Activated CD4-positive, CD25-positive, alpha-beta regulatory T cell treated with anti-CD3 and anti-CD28 coated beads, Interleukin-2, amount 50 U/mL, for 24 hours (primary cell): Measurements from ENCODE around the gene THBS1.

Source experiments
- ATAC-seq, 2 donors: fragments of 150-1000 bp; cut with Tn5 transposase; one replicate each; pipeline ENCODE4 v1.10.0; 2021; ENCODE audit warnings: mild to moderate bottlenecking in 1 of 2, moderate library complexity in 1 of 2

Gene THBS1

DNA sequence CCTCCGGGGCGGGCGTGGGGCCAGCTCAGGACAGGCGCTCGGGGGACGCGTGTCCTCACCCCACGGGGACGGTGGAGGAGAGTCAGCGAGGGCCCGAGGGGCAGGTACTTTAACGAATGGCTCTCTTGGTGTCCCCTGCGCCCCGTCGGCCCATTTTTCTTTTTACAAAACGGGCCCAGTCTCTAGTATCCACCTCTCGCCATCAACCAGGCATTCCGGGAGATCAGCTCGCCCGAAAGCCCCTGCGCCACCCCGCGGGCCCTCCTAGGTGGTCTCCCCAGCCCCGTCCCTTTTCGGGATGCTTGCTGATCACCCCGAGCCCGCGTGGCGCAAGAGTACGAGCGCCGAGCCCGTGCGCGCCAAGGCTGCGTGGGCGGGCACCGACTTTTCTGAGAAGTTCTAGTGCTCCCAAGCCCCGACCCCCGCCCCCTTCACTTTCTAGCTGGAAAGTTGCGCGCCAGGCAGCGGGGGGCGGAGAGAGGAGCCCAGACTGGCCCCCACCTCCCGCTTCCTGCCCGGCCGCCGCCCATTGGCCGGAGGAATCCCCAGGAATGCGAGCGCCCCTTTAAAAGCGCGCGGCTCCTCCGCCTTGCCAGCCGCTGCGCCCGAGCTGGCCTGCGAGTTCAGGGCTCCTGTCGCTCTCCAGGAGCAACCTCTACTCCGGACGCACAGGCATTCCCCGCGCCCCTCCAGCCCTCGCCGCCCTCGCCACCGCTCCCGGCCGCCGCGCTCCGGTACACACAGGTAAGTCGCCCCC, at the start of gene THBS1:
THBS1 (plus strand) TSS at position 595 of the 757 bp plus-strand sequence. CDS start 779 bp downstream, outside the sequence.
- peak; percentile 8 to 22 for ATAC-seq

DNA sequence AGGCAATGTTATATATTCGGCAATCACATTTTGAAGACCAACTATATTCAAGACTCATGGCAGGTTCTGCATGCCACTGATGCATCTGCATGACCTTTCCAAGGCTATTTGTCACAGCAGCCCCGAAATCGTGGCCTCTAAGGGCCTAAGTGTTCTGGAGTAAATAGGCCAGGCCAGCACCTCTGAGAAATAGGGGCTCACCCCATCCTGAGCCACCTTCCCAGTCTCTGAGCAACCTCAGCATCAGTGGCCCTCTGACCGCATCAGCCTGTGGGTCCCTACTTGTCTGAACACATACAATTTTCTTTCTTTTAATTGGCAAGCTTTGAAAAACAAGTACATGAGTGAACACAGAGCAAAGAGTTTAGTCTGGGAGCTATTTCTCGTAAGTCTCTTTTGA, 45.9 kb upstream of the THBS1 start:
- ATAC-seq = no peak

DNA sequence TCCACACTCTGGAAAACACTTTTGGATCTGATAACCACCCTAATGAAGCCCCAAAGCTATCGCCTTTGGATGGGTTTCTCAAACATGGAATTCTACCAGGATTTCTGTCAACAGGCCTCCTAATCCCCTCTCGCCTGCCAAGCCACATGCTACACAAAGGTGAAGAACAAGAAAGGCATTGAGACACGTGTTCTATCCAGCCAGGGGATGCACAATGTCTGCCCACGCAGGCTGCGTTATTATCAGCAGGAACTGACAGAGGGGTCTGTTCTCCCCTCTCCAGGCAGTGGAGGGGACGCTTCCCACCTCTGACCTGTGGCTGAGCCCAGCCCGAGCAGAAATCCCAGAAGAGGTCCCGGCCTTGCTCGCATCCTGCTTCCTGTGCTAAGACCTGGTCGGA, 45.4 kb upstream of the THBS1 start:
- no peak for ATAC-seq

DNA sequence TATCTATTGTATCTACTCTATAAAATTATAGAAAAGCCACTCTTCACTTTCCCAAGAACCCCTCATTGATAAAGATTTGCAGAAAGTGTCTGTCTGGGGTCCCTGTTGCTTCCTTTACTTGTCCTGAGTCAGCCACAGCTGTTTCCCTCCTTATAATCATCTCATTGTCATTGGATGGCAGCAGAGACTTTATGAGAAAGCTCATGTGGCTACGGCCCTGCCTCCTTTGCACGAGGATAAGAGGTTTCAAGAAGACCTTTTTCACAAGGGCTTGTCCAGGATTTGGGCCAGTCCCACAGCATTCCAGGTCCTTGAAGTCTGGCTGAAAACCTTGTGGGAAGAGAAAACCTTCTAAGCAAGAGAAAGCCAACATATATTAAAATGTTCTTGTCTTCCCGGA, 41.9 kb upstream of the THBS1 start:
- ATAC-seq = no peak

DNA sequence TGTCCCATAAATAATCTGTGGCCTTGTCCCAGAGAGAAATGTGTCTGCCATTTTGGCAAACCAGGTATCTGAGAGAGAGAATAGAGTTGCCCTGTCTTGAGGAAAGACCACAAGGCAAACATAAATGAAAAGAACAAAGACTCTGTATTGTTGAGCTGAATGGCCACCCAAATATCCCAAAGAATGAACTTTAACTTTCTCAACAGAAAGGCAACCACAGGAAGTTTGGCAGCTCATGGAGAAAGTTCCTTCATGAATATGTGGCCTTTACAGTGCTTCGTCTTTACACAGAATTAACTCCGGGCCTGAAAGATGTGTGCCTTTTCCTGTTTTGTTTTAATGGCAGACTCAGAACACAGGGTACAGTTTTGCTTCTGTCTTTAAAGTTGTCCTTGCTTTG, 41.4 kb upstream of the THBS1 start:
- ATAC-seq = no peak

DNA sequence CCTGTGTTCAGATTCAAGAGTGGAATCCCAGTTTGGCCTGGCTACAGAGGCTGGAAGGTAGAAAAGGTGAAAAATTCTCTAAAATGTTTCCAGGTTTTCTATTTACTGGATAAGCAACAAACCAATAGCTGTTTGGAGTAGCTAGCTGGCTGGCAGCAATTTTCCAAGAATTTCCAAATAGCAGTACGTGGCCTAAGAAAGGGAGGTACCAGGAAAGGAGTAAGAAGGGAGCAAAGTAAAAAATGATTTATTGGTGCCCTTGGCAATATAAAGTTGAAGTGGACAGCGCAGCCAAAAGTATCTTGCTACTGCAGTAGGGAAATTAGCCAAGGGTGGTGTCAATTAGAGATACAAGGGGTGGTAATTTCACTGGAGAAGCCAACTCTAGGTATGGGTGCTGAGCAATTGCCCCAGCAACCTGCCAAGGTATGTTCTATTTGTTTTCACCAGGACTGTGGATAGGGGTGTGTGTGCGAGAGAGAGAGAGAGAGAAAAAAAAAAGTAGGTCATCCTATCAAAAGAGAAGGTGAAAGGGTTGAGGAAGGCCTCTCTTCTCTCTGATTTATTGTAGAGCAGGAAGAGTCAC, 40.8 kb upstream of the THBS1 start:
- no peak for ATAC-seq

DNA sequence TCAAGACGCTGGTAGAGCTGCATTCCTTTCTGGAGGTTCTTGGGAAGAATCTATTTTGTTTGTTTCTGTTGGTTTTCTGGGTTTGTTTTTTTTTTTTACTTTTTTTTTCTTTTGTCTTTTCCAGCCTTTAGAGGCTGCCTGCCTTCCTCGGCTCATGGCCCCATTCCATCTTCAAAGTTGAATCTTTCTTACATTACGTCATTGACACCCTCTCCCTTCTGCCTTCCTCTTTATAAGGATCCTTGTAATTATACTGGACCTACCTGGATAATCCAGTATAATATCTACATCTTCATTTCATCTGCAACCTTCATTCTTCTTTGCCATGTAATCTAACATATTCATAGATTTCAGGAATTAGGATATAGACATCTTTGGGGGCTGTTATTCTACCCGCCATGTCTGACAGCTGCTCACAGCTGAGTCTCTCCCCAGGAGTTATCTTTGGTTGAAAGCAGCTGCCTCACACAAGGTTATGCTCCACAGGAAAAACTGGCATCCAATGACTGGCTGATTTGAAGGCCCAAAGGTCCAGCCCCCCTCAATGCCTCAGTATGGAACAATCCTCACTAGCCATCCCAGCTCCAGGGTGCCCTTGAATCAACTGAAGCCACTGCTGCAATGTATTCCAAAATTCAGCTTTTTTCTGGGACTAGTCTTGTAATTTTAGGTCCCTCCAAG, 38.4 kb upstream of the THBS1 start:
- no peak for ATAC-seq

DNA sequence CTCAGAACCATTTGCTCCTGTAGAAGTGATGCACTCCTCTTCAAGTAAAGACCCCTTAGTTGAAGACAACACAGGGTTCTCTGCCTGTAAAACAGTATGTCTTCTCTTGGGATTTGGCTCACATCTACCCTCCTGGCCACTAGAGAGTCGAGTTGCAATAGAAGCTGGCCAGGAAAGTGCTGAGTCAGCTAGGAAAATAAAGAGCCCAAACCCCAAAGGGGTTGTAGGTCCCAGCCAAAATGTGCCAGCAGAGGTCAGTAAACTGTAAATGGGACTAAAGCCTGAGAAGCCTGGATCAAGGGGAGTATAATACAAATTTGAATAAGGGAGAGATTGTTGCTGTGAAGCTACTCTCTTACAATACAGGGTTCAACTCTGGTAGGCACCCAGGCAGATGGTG, 37.2 kb upstream of the THBS1 start:
- ATAC-seq = no peak

DNA sequence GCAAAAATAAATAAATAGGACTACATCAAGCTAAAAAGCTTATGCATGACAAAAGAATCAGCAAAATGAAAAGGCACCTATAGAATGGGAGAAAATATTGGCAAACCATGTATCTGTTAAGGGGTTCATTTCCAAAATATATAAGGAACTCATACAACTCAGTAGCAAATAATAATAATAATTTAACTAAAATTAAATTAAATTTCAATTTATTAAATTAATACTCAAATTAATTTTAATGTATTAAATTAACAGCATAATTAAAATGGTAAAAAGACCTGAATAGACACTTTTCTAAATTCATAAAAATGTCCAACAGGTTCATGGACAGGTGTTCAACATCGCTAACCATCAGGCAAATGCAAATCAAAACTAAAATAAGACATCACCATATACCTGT, 34.0 kb upstream of the THBS1 start:
- no peak for ATAC-seq

DNA sequence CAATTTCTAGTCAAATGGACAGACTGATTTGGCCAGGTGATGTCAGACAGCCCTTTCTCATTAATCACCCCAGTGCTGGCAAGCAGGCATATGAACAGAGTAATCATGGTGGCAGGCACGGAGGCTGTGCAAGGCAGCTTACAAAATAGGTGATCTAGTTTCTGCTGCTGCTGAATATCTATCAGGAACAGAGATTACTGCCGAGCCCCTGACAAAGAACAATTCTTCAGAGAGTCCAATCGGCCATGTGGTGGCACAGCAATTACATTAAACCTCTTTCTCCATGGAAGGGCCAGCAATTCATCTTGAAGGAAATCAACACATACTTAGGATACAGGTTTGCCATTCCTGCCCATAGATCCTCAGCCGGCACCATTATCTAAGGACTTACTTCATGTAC, 32.3 kb upstream of the THBS1 start:
- ATAC-seq = no peak

DNA sequence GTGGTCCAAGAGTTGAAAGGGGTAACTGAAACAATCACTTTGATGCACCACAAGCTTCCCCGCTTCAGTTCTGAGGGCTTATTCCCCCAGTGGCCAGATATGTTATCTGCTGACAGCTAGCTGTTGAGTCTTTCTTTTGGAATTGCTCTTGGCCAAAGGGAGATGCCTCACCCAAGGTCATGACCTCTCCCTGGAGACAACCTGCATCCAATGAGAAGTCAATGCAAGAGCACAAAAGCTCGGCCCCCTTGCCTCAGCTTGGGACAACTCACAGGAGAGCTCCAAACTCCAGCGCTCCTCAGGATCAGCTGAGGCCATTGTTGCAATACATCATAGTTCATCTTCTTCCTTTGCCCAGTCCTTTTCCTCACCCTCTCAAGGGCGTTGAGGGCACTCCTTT, 31.0 kb upstream of the THBS1 start:
- no peak for ATAC-seq

DNA sequence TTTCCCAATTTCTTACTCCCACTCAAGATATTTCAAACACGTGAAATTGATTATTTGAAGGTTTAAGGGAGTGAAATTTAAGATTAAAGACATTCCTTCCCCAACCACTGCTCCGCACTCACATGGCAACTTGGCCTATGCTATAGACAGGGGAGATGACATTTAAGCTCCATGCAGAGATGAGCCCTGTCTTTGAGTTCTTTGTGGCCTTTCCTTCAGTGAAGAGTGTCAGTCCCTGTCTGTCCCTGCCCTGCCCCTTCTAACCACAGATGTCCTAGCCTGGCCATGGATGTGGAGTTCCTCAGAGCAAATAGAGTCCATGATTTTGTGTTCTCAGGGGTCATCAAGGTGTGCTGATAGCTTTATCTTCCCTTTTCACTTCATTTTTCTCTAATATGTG, 29.4 kb upstream of the THBS1 start:
- no peak for ATAC-seq

DNA sequence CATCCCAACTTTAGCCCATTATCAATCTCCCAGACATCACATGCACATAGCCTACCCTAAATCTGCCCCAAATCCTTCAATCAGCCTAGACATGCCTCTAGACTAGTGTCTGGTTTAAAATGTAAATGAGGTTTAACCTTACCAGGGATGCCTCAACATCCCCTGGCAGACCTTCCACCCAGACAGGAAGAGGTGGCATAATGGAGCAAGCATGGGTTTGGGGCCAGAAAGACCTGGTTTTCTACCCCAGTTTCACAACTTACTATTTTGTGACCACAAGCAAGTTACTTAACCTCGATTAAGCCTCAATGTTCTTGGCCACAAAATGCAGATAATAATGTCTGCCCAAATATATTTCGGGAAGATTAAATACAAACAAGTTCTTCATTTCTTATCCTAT, 28.3 kb upstream of the THBS1 start:
- no peak for ATAC-seq

DNA sequence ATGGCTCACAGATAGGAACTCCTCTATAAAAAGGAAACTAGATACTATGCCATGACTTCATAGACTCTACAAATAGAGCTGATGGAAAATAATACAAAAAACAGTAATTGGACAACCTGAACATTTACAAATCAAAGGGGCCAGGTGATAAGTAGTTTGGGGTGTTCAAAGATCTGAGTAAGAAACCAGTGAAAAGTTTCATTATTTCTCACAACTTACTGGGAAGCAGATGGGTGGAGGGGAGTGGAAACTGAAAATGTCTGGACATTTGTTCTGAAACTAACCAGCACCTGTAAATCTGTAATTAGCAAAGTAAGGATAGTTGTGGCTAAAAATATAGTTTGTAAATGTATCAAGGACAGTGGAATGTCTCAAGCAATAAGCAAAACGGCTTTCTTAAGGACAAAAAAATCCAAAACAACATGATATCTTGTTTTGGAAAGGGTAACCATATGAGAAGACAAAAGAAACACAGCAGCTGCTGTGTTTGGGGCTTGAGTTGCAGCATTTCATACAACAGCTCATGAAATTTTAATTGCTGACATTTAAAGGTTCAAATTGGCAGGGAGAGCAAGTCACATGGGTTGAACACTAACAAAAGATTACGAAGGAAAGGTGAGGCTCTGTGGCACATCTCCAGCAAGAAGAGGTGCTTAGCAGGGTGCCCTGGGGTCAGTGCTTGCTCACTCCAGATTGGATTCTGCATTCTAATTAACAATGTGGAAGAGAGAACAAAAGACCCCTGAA, 26.8 kb upstream of the THBS1 start:
- no peak for ATAC-seq

DNA sequence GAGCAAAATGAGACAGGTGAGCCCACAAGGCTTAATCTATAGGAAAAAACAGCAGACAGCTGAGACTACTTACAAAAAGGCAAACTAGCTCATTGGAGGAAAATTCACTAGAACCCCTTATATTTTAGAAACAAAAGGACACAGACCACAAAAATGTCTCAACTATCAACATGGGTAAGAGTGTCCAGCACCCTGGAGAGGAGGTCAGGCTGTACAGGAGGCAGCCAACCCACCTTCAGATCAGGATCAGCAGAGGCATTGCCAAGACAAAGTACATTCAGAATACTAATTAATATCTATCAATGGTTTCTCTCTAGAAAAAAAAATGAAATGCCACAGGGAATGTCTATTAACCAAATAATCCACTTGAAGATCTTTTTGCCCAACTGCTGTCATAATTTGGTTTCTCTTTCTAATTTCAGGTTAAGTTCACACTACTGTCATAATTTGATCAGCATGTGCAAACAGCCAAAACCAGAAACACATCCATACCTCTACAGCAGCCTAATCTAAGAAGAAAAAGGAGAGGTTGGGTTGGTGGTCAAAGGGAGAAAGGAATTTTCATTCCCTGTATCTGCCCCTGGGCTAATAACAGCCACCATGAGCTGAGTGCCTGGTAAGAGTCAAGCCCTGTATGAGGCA, 26.0 kb upstream of the THBS1 start:
- no peak for ATAC-seq

DNA sequence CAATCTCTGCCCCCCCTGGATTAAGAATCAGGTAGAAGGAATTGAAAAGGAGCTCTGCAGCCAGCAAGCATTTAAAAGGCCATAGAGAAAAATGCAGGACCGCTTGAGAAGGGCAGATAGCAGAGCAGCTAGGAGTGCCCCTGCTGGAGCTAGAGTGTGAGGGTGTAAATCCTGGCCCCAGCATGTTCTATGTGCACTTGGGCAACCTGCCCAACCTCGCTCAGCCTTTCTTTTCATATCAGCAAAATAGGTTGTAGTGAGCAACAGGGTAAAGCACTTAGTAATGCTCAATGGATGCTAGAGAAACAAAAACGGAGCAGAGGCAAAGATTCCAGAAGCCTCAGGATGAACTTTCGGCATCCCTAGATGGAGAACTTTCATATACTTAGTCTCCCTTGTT, 25.0 kb upstream of the THBS1 start:
- no peak for ATAC-seq

DNA sequence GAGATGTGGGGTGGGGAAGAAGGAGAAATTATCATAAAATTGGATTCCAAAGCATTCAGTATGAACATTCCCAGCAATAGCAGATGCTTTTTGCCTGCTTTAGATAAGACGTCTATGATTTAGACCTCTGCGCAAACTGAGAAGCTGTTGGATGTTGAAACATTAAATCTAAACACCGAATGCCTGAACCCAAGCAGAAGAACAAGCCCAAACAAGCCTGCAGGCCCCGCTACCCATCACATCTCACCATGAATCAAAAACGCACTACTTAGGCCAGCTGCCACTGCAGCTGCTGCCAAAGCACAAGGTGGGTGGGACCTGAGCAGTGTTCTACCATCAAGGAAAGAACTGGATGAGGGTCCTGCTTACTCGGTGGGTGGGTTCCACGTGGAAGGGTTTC, 24.4 kb upstream of the THBS1 start:
- ATAC-seq = no peak

DNA sequence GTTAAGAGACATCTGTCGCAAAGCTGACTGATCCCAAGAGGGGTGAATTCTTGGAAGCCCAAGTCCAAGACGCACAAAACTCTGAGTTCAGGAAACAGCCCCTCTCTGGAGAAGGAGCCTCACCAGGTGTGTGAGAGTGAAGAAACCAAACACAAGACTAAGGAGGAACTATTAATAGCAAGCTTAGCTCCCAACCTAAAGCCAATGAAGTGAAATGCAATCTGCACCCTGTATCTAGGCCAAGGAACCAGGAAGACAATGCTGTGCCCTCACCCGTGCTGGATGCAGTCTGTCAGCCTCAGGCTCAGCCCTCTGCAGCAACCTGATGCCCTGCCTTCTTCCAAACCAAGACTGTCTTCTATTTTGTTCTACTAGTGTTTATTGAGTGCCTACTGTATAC, 22.5 kb upstream of the THBS1 start:
- ATAC-seq = no peak

DNA sequence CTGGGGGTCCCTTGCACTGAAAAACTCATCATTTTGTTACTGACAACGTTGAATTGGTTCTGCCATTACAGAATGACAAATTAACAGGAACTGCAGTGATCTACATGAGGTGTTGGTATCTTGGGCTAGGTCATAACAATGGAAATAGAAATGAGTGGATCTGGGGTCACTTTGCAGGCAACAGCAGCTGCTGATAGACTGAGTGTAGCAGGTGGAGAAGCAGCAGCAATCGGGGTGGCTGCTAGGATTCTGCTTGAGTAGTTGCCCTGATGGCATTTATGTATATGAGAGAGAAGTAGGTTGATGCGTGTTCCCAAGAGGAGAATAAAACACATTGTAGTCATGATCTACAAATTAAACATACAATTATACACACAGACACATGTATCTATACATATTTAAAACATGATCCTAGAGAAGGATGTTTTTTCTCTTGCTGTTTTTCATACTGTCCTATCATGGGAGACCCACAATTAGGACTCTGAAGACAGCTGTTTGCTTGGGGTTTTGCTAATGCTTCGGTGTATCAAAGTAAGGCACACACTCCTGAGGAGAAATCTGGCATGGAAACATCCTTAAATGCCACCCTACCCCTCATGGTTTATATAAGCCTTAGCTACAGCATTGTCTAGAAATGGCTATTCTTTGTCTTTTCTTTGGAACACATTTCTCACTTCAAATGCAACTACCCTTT, 15.8 kb upstream of the THBS1 start:
- ATAC-seq = no peak

DNA sequence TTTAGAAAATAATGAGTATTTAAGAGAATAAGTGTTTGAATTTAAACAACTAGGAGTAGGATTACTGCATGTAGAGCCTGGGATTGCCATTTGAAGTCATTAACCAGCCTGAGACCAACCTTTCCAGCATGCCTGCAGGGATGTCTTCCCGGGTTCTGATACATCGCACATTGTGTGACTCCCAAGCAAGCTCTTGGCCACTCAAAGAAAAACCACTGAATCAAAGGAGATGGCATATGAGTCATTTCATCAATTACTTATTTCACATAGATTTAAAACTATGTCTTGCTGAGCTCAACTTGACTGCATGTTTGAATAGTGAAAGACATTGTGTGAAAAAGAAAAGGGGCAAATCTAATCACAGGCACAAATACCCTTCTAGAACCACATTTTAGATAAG, 15.0 kb upstream of the THBS1 start:
- no peak for ATAC-seq

DNA sequence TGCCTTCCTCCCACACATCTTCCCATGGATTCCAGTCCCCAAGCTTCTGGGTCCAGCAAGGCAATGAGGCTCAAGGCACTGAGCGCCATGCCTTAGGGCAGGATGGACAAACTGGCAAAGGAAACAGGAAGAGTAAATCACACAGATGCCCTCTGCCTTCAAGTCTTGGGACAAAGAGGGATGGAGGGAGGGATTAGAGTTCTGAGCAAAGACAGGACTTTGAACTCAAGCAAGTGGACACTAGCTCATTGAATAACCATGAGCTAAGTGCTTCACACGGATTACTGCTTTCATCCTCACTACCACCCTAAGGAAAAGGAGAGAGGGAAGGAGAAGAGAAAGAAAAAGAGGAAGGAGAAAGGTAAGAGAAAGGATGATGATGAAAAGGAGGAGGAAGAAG, 7.6 kb upstream of the THBS1 start:
- no peak for ATAC-seq

DNA sequence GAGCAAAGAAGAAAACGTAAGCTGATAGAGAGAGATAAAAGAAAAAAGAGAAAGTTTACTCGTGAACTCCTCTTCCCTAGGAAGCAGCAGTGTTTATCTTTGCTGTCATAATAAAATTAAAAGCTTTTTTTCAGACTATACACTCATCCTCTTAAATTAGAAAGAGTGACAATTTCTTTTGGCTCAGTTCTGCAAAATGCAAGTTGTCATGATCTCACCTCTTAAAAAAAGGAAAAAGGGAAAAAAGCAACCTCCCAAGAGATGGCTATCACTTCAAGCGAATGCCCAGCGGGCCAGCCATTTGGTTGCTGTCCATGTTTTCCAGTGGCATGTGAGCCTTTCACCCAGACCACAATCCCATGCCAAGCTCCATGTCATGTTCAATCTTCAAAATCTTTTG, 7.0 kb upstream of the THBS1 start:
- no peak for ATAC-seq
